Measurements from ENCODE around the gene GCGR.

The GCGR gene

GRCh38 chr17:81846743-81847689 is 43.1 kb downstream of the GCGR start:
- DNase-seq (ENCODE audit: low read depth) = no peak

- DNase-seq (ENCODE audit: low read depth) = no peak
Measured at GRCh38 chr17:81849457-81849856, 45.5 kb downstream of the GCGR start.

GRCh38 chr17:81851423-81851822 is 47.5 kb downstream of the GCGR start:
- DNase-seq (ENCODE audit: low read depth) = no peak

GRCh38 chr17:81852237-81852636 is 48.3 kb downstream of the GCGR start:
- no peak for DNase-seq (ENCODE audit: low read depth)

- no peak for DNase-seq (ENCODE audit: low read depth)
Measured at GRCh38 chr17:81854974-81855774, 51.2 kb downstream of the GCGR start.

- DNase-seq (ENCODE audit: low read depth) = no peak
Measured at GRCh38 chr17:81858170-81858966, 54.4 kb downstream of the GCGR start.

GRCh38 chr17:81858967-81859905 is 55.3 kb downstream of the GCGR start:
- no peak for DNase-seq (ENCODE audit: low read depth)

- DNase-seq (ENCODE audit: low read depth) = no peak
Measured at GRCh38 chr17:81859906-81860755, 56.2 kb downstream of the GCGR start, which contains the start of gene P4HB. TSS of gene P4HB (minus strand) at chr17:81860535. CDS start at chr17:81860471, 64 bp downstream.

GRCh38 chr17:81860756-81861568 is 57.0 kb downstream of the GCGR start:
- DNase-seq (ENCODE audit: low read depth) = peak; percentile 100

GRCh38 chr17:81863123-81863675 is 59.2 kb downstream of the GCGR start:
- peak; percentile 57 for DNase-seq (ENCODE audit: low read depth)

Data from fibroblast of gingiva (primary cell).